Measurements from ENCODE around the gene GPR160. TPM values are rescaled to one million over a fixed set of nuclear protein-coding genes. Genes with fewer than 3 reads are reported as not detected.

The GPR160 gene
- total RNA-seq, 1 donor = not detected

DNA sequence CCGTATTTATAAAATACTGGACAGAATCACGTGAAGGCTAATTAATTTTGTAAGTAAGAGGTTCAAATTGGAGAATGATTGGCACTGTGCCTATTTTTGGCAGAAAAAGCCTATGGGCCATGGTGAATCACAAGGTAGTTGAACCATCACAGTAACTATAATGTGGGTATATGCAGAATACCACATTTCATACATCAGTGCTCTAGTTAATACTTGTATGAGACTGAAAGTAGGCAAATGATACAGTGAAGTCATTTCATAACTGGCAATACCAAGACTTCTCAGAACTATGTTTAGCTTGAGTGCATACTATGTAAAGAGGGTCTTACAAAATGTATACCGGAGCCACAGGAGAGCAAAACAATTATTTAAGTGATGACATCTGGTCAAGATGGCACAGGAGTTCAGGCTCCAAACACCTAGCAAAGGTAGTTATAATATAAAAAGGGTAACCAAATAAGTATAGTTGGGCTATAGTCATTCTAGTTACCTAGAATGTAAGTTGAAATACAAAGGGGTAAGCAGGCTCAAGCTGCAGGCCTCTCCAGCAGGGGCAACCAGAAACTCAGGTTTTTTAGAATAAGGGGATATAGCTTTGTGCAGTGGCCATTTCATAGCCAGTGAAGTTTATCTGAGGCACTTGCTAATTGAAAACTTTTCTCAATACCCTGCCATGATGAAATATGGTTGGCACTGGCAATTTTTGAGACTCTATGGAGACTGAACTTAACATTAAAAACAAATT lies 19.1 kb downstream of the GPR160 start:
- no peak overlapping the region for H3K4me3 ChIP-seq (ENCODE audit: insufficient read depth, low read length)
- H3K4me2 ChIP-seq (ENCODE audit: insufficient read depth, low read length) = no peak overlapping the region
- no peaks in the 10 kb centered on the region for H3K4me1 ChIP-seq (ENCODE audit: insufficient read depth, low read length)
- H3K27me3 ChIP-seq (ENCODE audit: insufficient read depth, low read length) = no peaks in the 10 kb centered on the region
- no peak for DNase-seq (ENCODE audit: insufficient read length, low spot score, missing footprints)
- H3K27ac ChIP-seq (ENCODE audit: low read depth, low read length) = no peak overlapping the region
- H3K79me2 ChIP-seq (ENCODE audit: insufficient read depth, low read length) = no peaks in the 10 kb centered on the region
- TF ChIP-seq, protein P1, sequence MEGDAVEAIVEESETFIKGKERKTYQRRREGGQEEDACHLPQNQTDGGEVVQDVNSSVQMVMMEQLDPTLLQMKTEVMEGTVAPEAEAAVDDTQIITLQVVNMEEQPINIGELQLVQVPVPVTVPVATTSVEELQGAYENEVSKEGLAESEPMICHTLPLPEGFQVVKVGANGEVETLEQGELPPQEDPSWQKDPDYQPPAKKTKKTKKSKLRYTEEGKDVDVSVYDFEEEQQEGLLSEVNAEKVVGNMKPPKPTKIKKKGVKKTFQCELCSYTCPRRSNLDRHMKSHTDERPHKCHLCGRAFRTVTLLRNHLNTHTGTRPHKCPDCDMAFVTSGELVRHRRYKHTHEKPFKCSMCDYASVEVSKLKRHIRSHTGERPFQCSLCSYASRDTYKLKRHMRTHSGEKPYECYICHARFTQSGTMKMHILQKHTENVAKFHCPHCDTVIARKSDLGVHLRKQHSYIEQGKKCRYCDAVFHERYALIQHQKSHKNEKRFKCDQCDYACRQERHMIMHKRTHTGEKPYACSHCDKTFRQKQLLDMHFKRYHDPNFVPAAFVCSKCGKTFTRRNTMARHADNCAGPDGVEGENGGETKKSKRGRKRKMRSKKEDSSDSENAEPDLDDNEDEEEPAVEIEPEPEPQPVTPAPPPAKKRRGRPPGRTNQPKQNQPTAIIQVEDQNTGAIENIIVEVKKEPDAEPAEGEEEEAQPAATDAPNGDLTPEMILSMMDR (IDR thresholded peaks at IDR 0.05; ENCODE audit: extremely low read depth, low read depth, low read length) = no peak
- H2AFZ ChIP-seq (ENCODE audit: low read length) = no peak overlapping the region
- no peaks in the 10 kb centered on the region for H3K36me3 ChIP-seq (ENCODE audit: insufficient read depth, low read length)
- H4K20me1 ChIP-seq (ENCODE audit: insufficient read depth, low read length) = no peaks in the 10 kb centered on the region
- no peaks in the 10 kb centered on the region for H3K9me3 ChIP-seq (ENCODE audit: low read depth, low read length)

DNA sequence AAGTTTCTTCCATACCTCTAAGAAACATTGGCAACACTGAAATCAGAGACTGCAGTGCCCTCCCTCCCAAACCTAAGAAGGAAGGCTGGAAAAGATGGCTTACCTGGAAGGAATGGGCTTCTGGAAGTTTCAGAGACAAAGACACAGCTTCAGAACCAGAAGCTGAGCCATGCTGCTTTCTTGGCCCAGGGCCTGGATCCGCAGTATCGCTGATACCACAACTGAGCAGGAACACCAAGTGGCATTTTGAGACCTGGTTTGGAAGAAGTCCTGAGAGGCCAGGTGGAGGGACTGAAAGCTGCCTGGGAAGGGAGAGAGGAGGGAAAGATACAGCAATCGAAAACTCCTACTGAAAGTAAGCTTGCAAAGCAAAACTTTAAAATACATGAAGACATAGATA lies 19.8 kb downstream of the GPR160 start:
- Histone ChIP-seq H3K36me3 (ENCODE audit: insufficient read depth, low read length) (no peaks in the 10 kb centered on the region), H3K4me3 (ENCODE audit: insufficient read depth, low read length) (no peak overlapping the region), H4K20me1 (ENCODE audit: insufficient read depth, low read length) (no peaks in the 10 kb centered on the region), H3K27me3 (ENCODE audit: insufficient read depth, low read length) (no peaks in the 10 kb centered on the region), H3K4me1 (ENCODE audit: insufficient read depth, low read length) (no peaks in the 10 kb centered on the region), H3K9me3 (ENCODE audit: low read depth, low read length) (no peaks in the 10 kb centered on the region), H3K79me2 (ENCODE audit: insufficient read depth, low read length) (no peaks in the 10 kb centered on the region), H3K4me2 (ENCODE audit: insufficient read depth, low read length) (no peak overlapping the region), H2AFZ (ENCODE audit: low read length) (peak overlapping the region; percentile 24), H3K27ac (ENCODE audit: low read depth, low read length) (no peak overlapping the region)
- DNase-seq (ENCODE audit: insufficient read length, low spot score, missing footprints) = no peak
- TF ChIP-seq, protein P1 (IDR thresholded peaks at IDR 0.05; ENCODE audit: extremely low read depth, low read depth, low read length) = no peak

DNA sequence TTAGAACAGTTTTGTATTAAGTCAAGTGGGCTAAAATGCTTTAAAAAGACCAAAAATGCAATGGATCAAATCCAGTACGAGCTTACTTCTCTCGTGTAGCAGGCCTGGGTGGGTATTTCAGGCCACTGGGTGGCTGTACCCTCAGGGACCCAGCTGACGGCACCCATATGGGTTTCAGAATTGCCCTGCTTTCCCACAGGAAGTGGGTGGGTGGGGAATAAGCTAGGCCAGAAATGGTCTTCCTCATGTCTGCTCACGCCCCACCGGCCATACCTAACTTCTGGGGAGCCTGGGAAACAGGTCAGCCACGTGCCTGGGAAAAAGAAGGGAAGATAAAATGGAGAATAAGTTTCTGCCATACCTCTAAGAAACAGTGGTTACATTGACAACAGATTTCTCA lies 20.3 kb downstream of the GPR160 start:
- H3K4me1 ChIP-seq (ENCODE audit: insufficient read depth, low read length) = no peaks in the 10 kb centered on the region
- no peak overlapping the region for H3K27ac ChIP-seq (ENCODE audit: low read depth, low read length)
- no peaks in the 10 kb centered on the region for H3K9me3 ChIP-seq (ENCODE audit: low read depth, low read length)
- no peaks in the 10 kb centered on the region for H4K20me1 ChIP-seq (ENCODE audit: insufficient read depth, low read length)
- no peak overlapping the region for H2AFZ ChIP-seq (ENCODE audit: low read length)
- no peak overlapping the region for H3K4me3 ChIP-seq (ENCODE audit: insufficient read depth, low read length)
- no peaks in the 10 kb centered on the region for H3K36me3 ChIP-seq (ENCODE audit: insufficient read depth, low read length)
- TF ChIP-seq, protein P1 (IDR thresholded peaks at IDR 0.05; ENCODE audit: extremely low read depth, low read depth, low read length) = no peak
- no peak overlapping the region for H3K4me2 ChIP-seq (ENCODE audit: insufficient read depth, low read length)
- H3K79me2 ChIP-seq (ENCODE audit: insufficient read depth, low read length) = no peaks in the 10 kb centered on the region
- no peak for DNase-seq (ENCODE audit: insufficient read length, low spot score, missing footprints)
- no peaks in the 10 kb centered on the region for H3K27me3 ChIP-seq (ENCODE audit: insufficient read depth, low read length)

- DNase-seq (ENCODE audit: insufficient read length, low spot score, missing footprints) = no peak
- Histone ChIP-seq H3K9me3 (ENCODE audit: low read depth, low read length) (no peaks in the 10 kb centered on the region), H3K27me3 (ENCODE audit: insufficient read depth, low read length) (no peaks in the 10 kb centered on the region), H3K79me2 (ENCODE audit: insufficient read depth, low read length) (no peaks in the 10 kb centered on the region), H3K36me3 (ENCODE audit: insufficient read depth, low read length) (no peaks in the 10 kb centered on the region), H4K20me1 (ENCODE audit: insufficient read depth, low read length) (no peaks in the 10 kb centered on the region), H3K27ac (ENCODE audit: low read depth, low read length) (no peak overlapping the region), H2AFZ (ENCODE audit: low read length) (no peak overlapping the region), H3K4me3 (ENCODE audit: insufficient read depth, low read length) (no peak overlapping the region), H3K4me2 (ENCODE audit: insufficient read depth, low read length) (no peak overlapping the region), H3K4me1 (ENCODE audit: insufficient read depth, low read length) (no peaks in the 10 kb centered on the region)
- TF ChIP-seq, protein P1 (IDR thresholded peaks at IDR 0.05; ENCODE audit: extremely low read depth, low read depth, low read length) = no peak
Measured at GRCh38 chr3:170059447-170059846, 21.7 kb downstream of the GPR160 start.
